ENCODE data around the gene MPP4.

Gene MPP4

DNA sequence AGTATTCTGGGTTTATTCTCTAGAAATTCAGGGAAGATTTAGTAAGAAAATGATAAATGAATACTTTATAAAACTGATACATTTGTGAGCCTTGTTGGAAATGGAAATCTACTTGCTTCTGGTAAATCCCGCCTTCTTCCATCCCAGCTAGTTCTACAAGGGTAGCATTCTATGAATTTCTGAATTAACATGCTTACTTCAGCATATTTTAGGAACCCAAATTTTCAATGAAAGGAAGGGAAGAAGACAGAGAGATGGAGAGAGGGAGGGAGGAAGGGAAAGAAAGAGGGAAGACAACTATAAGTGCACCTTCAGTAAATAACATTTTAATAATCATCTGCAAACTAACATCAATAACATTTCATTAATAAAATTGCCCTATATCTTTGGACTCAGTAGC, 28.6 kb downstream of the MPP4 start:
- DNase-seq, result no peak

DNA sequence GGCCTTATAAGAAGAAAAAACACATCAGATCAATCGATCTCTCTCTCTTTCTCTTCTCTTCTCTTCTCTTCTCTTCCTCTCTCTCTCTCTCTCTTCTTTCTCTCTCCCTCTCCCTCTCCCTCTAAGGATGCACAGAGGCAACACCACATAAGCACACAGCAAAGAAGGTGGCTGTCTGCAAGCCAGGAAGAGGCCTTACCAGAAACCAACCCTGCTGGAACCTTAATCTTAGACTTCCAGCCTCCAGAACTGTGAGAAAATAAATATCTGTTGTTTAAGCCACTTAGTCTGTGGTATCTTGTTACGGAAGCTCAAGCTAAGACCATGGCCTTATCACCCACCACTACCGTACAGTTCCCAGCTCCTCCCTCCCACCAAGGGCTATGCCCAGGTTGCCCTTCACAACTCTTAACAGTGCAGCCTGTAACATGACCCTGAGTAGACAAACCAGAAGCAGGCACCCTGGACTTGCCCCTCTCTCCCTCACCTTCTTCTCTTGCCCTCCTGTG, 30.0 kb downstream of the MPP4 start:
- no peak for DNase-seq

DNA sequence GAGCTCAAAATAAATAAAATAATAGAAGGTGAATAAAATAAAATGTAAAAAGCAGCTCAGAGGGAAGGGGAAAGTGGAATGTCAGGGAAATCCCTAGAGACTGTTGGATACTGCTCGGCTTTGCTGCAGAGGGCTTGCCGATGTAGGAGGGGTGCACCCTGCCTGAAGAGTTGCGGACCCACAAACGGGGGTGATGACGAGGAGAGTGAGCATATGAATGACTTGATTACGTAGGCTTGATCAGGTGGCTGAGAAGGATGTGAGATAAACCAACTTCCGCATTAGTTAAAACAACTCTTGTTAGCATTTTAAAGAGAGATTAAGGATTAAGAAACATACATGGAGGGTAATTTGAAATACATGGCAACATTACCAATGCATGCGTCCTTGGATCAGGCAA, 34.1 kb downstream of the MPP4 start:
- DNase-seq, result no peak

DNA sequence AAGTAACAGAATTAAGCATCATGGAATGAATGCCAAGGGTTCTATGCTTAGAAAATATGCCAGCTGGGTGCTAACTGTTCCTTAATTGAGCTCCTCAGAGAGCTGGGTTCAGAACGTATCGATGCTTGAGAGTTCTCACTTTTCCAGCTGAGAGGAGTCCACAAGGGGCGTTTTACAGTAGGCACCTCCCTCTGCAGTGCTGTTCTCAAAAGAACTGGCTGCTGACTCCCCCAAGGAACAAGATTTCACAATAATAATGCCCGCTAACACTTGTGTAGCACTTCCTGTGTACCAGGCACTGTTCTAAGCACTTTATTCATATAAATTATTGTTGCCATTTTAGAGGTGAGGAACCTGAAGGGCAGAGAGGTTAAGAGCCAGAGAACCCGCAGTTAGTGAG, 37.1 kb downstream of the MPP4 start:
- DNase-seq, result peak; percentile 11 to 54 (median 24)

DNA sequence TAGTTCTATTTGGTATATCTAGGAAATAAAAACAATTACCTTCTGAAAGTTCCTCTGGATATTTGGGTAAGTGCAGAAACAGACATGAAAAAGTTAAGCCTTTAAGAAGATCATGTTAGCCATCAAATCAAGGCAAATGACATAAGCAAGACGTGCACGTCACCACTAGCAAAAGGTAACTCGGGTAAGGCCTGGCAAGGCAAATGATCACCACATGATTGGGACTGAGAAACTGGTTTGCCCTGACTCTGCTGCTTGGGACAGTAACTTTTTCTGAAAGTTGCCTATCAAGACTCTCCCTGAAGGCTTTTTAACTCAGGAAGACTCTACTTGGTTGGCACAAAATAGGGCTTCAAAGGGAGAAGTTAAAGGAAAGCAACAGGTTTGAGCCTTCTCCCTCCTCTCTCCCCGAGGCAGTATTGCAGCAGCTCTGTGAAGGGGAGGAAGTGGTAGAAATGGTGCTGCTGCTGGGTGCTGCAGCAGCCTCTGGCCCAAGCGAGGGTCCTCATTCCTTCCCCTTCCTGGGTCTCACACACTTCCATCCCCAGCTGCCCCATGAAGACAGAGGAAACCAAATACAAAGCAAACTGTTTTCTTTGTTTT, 38.0 kb downstream of the MPP4 start:
- DNase-seq, result peak in 3 of 4 experiments; percentile 12 to 15 (median 14)

DNA sequence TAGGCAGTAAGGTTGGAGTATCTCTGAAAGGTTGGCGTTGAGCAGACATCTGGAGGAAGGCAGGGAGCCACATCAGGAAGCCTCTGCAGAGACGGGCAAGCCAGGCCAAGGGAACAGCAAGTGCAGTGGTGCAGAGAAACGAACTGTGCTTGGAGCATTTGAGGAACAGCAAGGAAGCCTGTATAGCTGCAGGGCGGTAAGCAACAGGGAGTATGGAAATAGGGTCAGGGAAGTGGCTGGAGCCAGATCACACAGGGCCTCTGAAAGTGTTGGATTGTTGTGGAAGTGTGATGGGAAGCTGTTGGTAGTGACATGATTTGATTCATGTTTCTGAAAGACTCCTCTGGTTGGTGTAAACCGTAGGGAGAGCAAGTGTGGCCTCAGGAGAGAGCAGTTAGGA, 41.7 kb downstream of the MPP4 start:
- DNase-seq, result no peak

- no peak for DNase-seq
These were observed 42.3 kb downstream of the MPP4 start for GRCh38 chr2:201656102-201656501.

- peak in 2 of 4 experiments; percentile 12 to 17 for DNase-seq
These were observed 43.6 kb downstream of the MPP4 start for GRCh38 chr2:201654616-201655384.

DNA sequence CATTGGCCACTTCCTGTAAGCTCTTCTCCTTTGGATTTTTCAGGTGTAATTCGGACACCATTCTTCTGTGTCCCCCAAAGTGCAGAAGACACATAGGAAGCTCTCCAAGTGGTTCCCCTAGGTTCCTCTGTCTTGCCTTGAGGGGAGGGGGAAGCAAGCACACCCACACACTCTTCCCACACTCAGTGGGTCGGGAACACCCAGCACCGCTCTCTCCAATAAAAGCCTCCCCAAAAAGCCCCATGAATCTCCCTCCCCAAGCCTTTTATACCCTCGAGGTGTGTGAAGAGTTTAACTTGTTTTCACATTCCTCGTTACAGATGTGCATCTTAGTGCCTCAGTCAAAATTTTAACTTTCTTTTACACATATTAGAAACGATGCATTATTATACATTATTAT, 45.2 kb downstream of the MPP4 start:
- DNase-seq, result no peak

GRCh38 chr2:201649442-201649841, 49.0 kb downstream of the MPP4 start:
- no peak for DNase-seq

DNA sequence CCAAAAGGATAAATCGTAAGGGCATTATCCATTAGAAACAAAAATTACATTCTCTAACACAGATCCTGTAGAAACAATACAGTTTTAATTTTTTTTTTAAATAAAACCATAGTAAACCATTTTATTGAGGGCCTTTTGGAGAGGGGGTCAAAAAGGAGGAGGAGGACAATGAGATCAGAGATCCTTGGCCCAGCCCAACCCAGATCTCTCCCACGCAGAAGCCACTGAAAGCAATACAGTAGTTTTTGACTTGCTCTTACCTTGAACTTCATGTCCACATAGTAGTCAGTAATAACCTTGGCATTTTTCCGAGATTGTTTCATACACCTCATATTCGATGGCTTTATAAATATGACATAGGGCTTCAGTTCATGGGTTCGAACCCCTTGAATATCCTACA, 51.0 kb downstream of the MPP4 start:
- DNase-seq, result no peak

DNA sequence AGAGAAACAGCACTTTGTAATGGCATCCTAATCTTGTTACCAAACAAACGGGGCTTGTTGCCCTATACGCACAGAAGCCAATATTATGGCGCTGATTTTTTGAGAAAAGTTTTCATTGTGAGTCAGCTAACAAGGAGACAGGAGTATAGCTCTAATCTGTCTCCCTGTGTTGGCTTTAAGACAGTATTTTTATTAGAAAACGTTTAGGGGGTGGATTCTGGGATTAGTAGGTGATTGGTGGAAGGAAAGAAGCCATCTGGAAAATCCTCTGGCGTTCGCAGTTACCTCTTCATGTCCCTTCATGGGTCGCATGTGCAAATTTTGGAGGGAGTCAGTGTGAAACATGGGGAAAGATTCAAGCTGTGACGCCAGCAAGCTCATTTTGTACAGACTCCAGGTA, 54.4 kb downstream of the MPP4 start:
- no peak for DNase-seq

- DNase-seq, result peak; percentile 9 to 60 (median 24)
These were observed 55.1 kb downstream of the MPP4 start, which contains the start of gene TMEM237 for GRCh38 chr2:201643216-201643890. TMEM237 (minus strand) TSS chr2:201643503; CDS start chr2:201643400, 103 bp downstream.

GRCh38 chr2:201642579-201643215, 55.7 kb downstream of the MPP4 start:
- peak; percentile 79 to 93 (median 86) for DNase-seq

DNA sequence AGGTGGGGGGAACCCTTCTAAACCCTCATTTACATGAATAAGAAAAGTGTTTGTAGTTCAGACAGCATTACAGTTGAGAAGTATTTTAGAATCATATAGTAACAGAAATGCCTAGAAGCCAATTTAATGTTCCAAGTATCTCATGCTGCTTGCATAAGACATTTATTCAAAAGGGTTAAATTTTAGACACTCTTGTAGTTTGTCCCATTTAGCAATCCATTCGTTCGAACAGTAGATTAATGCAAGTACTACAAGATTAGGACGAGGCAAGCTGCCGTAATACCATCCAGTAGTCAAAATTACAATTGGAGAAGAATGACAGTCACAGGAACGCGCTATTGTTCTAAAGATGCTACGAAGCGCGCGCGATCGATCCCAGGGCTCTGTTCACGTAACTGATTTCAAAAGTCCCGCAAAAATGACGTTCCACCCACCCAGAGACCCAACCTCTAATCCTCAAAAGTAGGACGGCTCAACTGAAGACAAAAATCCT, 56.3 kb downstream of the MPP4 start:
- DNase-seq, result no peak

DNA sequence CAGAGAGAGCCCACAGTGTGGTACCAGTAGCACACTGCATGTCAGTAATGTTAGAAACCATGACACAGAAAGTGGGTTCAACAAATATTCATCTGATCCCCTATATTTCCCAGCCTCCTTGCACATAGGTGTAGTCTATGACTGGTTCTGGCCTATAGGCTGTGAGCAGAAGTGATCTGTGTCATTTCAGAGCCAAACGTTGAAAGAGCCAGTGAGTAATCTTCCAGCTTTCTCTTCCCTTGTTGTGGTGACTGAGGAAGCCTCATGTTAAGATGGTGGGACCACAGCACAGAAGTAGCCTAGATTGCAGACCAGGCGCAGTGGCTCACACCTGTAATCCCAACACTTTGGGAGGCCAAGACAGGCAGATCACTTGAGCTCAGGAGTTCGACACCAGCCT, 59.2 kb downstream of the MPP4 start:
- no peak for DNase-seq

DNA sequence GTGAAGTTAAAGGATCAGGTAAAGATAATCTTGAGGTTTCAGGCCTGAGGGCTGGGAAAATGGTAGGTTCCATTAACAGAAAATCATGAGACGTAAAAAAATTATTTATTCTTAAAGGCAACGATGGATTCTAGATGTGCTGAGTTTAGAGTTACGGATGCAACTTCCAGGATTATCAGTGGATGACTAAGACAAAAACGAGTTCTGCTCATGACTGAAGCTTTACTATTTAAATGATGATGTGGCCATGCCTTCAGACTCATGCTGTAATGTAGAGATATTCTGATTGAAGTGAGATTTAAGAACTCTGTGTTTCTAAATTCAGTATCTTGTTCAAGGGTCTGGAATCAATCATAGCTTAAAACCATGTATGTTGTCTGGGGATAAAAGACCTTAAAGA, 60.1 kb downstream of the MPP4 start:
- no peak for DNase-seq

DNA sequence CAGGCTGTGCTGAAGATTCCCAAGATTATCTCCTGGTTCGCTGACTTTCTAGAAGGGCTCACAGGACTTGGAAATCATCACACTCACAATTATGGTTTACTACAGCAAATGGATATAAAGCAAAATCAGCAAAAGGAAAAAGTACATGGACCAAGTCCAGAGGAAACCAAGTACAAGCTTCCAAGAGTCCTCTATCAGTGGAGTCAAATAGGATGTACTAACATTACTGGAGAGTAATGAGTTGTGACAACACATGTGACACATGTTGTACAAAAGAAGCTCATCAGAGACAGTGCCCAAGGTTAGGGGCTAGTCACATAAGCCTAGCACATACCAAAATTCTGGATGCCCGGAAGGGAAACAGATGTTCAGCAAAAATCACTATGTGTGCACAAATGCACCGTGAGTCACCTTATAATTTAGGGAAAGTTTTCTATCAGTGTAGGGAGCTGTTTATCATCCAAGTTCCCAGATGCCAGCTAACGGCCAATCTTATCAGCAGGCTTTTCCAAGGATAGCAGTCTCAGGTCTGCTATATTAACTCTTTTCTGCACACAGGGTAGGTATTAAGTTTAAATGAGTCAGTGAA, 64.7 kb downstream of the MPP4 start:
- no peak for DNase-seq

DNA sequence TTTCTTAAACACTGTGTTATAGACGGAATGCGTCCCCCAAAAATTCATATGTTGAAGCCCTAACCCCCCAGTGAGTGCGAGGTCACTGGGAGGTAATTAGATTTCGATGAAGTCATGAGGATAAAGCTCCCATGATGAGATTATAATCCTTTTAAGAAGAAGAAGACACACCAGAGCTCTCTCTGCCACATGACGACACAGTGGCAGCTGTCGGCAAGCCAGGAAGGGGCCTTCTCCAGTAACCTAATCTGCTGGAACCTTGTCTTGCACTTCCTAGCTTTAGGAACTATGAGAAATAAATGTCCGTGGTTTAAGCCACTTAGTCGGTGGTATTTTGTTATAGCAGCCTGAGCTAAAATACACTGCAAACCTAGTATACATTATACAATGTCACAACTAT, 67.4 kb downstream of the MPP4 start:
- DNase-seq, result no peak

DNA sequence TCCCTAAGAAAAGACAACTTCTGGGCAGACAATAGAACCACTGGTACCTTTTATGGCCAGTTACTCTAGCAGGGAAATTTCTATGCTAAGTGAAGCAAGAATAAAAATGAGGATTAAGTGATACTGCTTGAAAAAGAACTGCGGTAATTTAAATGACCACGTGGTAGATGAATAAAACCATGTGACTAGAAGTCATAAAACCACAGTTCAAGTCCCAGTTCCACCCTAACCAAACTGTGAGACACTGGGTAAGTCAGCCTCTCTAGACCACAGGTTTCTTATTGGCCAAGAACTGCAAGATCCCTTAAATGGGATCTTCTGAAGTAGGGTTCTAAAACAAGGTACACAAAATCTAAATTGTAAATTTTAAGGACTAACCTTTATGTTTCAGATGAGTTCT, 67.9 kb downstream of the MPP4 start:
- DNase-seq, result no peak

DNA sequence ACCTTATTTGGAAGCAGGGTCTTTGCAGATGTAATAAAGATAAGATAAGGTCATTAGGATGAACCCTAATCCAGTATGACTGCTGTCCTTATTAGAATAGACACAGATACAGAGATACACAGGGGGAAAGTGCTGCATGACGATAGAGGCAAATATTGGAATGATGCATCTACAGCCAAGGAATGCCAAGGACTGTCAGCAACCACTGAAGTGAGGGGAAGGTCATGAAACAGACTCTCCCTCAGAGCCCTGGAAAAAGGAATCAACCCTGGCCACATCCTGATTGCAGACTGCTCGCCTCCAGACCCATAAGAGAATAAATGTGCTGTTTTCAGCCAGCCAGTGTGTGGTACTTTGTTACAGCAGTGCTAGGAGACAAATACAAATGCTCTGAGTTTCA, 69.9 kb downstream of the MPP4 start:
- DNase-seq, result no peak

- DNase-seq, result no peak
These were observed 76.0 kb downstream of the MPP4 start for GRCh38 chr2:201622306-201622970.

Data from suppressor macrophage (primary cell).